ENCODE measurements around the gene ELMOD1. TPM values are rescaled to one million over a fixed set of nuclear protein-coding genes. Genes with fewer than 3 reads are reported as not detected.

The ELMOD1 gene
- total and polyA plus RNA-seq, 10 of the 15 experiments (the other 5 are each of a cell fraction or from before 2014, with no cell fraction given), result not detected

GRCh38 chr11:107660066-107660465 is 69.1 kb downstream of the ELMOD1 start:
- intact Hi-C loops (cut with micrococcal nuclease; ENCODE audit: unreplicated experiment), result no loop called here
- POLR2A ChIA-PET, result no interaction called here
- TF ChIP-seq PRDM15 (CRISPR knock-in tag; IDR thresholded peaks at IDR 0.05), result no peak
- no peak for TF ChIP-seq TCF12 (IDR thresholded peaks at IDR 0.05; ENCODE audit: low read depth, low read length)
- TF ChIP-seq FOXM1 (IDR thresholded peaks at IDR 0.05; ENCODE audit: low read depth, low read length), result no peak
- no peak for TF ChIP-seq BHLHE40 (IDR thresholded peaks at IDR 0.05; ENCODE audit: borderline replicate concordance in 1 of 2, low read depth in 2 of 2, low read length in 1 of 2)
- no peak for TF ChIP-seq BRCA1 (IDR thresholded peaks at IDR 0.05; ENCODE audit: low read depth, low read length)
- TF ChIP-seq SMAD1 (IDR thresholded peaks at IDR 0.05; ENCODE audit: low read depth, partially characterized antibody), result no peak
- TF ChIP-seq NR2F1 (conservative IDR thresholded peaks at IDR 0.05), result no peak
- TF ChIP-seq BACH1 (IDR thresholded peaks at IDR 0.05; ENCODE audit: borderline replicate concordance), result no peak
- TF ChIP-seq ZNF217 (IDR thresholded peaks at IDR 0.05), result no peak
- no peak for TF ChIP-seq ZNF687 (IDR thresholded peaks at IDR 0.05)
- TF ChIP-seq NFYA (IDR thresholded peaks at IDR 0.05; ENCODE audit: borderline replicate concordance, low read depth, low read length), result no peak
- no peak for TF ChIP-seq NRF1 (conservative IDR thresholded peaks at IDR 0.05; ENCODE audit: low read depth, low read length)
- no peak for TF ChIP-seq ZBTB4 (CRISPR knock-in tag; IDR thresholded peaks at IDR 0.05)
- TF ChIP-seq TARDBP (IDR thresholded peaks at IDR 0.05; ENCODE audit: borderline replicate concordance), result no peak
- no peak overlapping the region for H3K9ac ChIP-seq (ENCODE audit: control insufficient read depth, insufficient read depth, low read length)
- no peak for FAIRE-seq
- in situ Hi-C loops (cut with MboI), result no loop called here
- no peak overlapping the region for H2AFZ ChIP-seq (ENCODE audit: control insufficient read depth, low read depth, low read length)
- RAD21 ChIA-PET (ENCODE audit: unreplicated experiment), result interaction anchor here (1.0 to 1.1 kb wide), 2 partner anchors 29 to 60 kb away, joined by 4 read pairs; no protein-coding TSS in a partner anchor
- peaks cover 0 to 2% of the 10 kb centered on the region in 2 experiments; a peak in 2 of 4 replicates for H3K27me3 ChIP-seq (replicated peaks in 1 of 2; ENCODE audit: control insufficient read depth in 2 of 2, insufficient read depth in 2 of 2, low read length in 1 of 2)
- no peak for ATAC-seq
- no peak overlapping the region for H3K4me3 ChIP-seq
- no peak for DNase-seq (ENCODE audit: low read depth, low spot score)
- no peaks in the 10 kb centered on the region for H3K9me3 ChIP-seq (replicated peaks; ENCODE audit: control insufficient read depth, insufficient read depth, low read length)
- H3K27ac ChIP-seq (ENCODE audit: control insufficient read depth, insufficient read depth), result no peak overlapping the region
- WGBS (ENCODE audit: insufficient coverage, insufficient replicate concordance, low lambda C conversion rate, missing lambda C conversion rate), result 33% methylated on average over 3 of the region's 3 CpGs
- H3K36me3 ChIP-seq (ENCODE audit: control insufficient read depth in 2 of 2, insufficient read depth in 2 of 2, low read length in 1 of 2), result no peaks in the 10 kb centered on the region
- no TSS peak for BruUV-seq (replicated peaks)
- H3K4me1 ChIP-seq (ENCODE audit: control insufficient read depth, insufficient read depth, low read length), result no peaks in the 10 kb centered on the region
- SMC1A ChIA-PET (ENCODE audit: uncharacterized antibody, unreplicated experiment), result interaction anchor here (1.3 kb wide), 2 partner anchors 24 to 62 kb away, joined by 3 to 4 read pairs; no protein-coding TSS in a partner anchor
- CTCF ChIA-PET, result interaction anchor here (0.8 to 1.2 kb wide), 3 partner anchors 8 to 28 kb away, joined by 3 to 5 read pairs (median 3); no protein-coding TSS in a partner anchor
- H4K20me1 ChIP-seq (ENCODE audit: control insufficient read depth, insufficient read depth), result no peaks in the 10 kb centered on the region; the same call in 1 of the 2 replicates
- H3K79me2 ChIP-seq (ENCODE audit: control insufficient read depth, insufficient read depth, low read length), result no peaks in the 10 kb centered on the region
- H3K4me2 ChIP-seq (ENCODE audit: control insufficient read depth, insufficient read depth), result no peak overlapping the region

Data from GM12878 (cell line).